Epithelial cell of proximal tubule (primary cell): ENCODE data around the gene CARMIL1. TPM values are rescaled to one million over a fixed set of nuclear protein-coding genes. Genes with fewer than 3 reads are reported as not detected.
"Not testable (repeated sequence)": the region's sequence is repeated elsewhere in the genome, so short reads cannot be mapped to it uniquely, and the experiment has no call there.

Source experiments
- DNase-seq: peaks from one replicate; pipeline ENCODE4 v3.0.0-alpha.2; 2011; ENCODE audit warnings: low read depth
- H3K4me3 ChIP-seq: 2 replicates; pipeline ENCODE4 v1.5.1; 2011; ENCODE audit warnings: low read depth, mild to moderate bottlenecking, low read length
- total RNA-seq: library from RNA; depleted of rRNA; stranded (reverse); fragments of >200 nt; gene quantifications from 2 replicates; pipeline ENCODE4 v1.2.3, GENCODE V29; 2015
- TF ChIP-seq, protein P1 (sequence below): conservative IDR thresholded peaks from 2 replicates; pipeline ENCODE4 v1.5.1; 2012; ENCODE audit warnings: low read depth, mild to moderate bottlenecking, low read length

Gene CARMIL1
- total RNA-seq, 1 donor from 2014 or later, result 27.7 TPM

DNA sequence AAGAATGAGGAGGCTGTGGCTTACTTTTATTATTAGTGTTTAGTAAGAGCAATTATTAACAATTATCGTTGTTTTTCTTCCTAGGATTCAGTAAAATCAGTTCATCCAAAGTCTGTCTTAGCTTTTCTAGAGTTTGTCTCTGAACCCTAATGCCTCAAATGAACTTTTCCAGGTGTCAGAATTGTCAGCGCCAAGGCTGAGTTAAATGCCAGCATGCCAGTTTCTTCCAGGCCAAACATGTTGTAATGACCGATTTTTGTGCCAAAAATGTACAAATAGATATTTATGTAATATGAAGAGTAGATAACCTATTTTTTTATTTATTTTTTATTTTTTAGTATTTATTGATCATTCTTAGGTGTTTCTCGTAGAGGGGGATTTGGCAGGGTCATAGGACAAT lies 306.1 kb downstream of the CARMIL1 start:
- no peak overlapping the region for H3K4me3 ChIP-seq
- TF ChIP-seq, protein P1, sequence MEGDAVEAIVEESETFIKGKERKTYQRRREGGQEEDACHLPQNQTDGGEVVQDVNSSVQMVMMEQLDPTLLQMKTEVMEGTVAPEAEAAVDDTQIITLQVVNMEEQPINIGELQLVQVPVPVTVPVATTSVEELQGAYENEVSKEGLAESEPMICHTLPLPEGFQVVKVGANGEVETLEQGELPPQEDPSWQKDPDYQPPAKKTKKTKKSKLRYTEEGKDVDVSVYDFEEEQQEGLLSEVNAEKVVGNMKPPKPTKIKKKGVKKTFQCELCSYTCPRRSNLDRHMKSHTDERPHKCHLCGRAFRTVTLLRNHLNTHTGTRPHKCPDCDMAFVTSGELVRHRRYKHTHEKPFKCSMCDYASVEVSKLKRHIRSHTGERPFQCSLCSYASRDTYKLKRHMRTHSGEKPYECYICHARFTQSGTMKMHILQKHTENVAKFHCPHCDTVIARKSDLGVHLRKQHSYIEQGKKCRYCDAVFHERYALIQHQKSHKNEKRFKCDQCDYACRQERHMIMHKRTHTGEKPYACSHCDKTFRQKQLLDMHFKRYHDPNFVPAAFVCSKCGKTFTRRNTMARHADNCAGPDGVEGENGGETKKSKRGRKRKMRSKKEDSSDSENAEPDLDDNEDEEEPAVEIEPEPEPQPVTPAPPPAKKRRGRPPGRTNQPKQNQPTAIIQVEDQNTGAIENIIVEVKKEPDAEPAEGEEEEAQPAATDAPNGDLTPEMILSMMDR, result no peak
- no peak for DNase-seq

DNA sequence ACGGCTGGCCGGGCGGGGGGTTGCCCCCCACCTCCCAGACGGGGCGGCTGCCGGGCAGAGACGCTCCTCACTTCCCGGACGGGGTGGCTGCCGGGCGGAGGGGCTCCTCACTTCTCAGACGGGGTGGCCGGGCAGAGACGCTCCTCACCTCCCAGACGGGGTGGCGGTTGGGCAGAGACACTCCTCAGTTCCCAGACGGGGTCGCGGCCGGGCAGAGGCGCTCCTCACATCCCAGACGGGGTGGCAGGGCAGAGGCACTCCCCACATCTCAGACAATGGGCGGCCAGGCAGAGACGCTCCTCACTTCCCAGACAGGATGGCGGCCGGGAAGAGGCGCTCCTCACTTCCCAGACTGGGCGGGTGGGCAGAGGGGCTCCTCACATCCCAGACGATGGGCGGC lies 306.9 kb downstream of the CARMIL1 start:
- not testable (repeated sequence) for H3K4me3 ChIP-seq, DNase-seq

- DNase-seq, result no peak
- TF ChIP-seq, protein P1, result no peak
Measured at GRCh38 chr6:25586927-25587326, 307.8 kb downstream of the CARMIL1 start.

DNA sequence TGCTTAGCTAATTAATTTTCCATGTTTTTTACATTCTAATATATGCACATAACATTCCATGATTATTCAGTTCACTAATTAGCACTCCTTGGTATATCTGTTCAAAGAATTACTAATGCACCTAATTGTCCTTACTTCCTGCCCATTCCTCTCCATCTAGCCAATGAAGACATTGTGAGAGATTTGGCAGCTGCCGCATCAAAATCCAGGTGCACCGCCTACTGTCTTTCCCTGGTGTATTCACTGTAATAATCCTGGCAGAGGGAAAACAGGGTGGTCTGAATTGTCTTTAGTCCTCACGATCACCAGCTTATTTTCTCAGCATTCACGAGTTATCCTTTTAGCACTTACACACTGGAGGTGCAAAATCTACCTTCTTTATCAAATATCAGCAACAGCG lies 311.8 kb downstream of the CARMIL1 start:
- no peak for DNase-seq
- H3K4me3 ChIP-seq, result no peak overlapping the region
- TF ChIP-seq, protein P1, result no peak

More at GRCh38 chr6:25586927-25587326, 307.8 kb downstream of the CARMIL1 start:
- H3K4me3 ChIP-seq, result no peak overlapping the region

DNA sequence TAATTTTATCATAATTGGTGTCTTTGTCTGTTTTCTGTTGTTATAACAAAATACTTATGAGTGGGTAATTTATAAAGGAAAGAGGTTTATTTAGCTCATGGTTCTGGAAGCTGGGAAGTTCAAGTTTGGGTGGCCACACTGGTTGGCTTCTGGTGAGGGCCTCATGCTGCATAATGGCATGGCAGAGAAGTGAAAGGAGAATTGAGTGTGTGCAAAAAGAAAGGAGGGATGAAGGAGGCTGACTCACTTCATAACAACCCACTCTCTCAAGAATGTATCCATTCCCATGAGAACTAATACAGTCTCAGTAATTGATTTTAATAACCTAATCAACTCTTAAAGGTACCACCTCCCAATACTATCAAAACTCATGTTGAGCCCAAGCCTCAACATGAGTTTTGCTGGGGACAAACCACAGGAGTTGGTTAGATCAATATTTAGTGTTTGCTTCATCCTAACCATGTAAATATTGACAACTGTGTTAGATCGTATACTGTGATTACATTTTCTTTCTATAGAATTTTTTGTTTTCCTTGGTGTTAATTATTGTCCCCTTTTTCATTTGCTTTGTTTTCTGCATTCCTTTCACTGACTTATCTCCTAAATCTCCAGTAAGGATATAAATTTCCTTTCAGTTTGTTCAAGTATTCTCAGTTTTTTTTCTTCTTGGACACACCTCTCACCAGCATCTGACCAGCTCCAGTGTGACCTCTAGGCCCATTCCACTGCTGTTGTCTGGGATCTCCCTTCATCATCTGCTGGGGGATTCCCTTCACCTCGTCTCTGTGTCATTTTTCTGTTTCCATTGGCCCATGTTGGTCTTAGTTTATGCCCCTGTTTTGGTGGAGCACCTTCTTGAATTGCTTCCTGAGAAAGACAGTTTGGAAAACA lies 318.0 kb downstream of the CARMIL1 start:
- TF ChIP-seq, protein P1, result no peak
- DNase-seq, result no peak

GRCh38 chr6:25599516-25600085 lies 320.4 kb downstream of the CARMIL1 start:
- TF ChIP-seq, protein P1, result no peak
- no peak overlapping the region for H3K4me3 ChIP-seq
- DNase-seq, result no peak

More for the DNA sequence above, 318.0 kb downstream of the CARMIL1 start:
- H3K4me3 ChIP-seq, result no peak overlapping the region

GRCh38 chr6:25601800-25602673 lies 322.9 kb downstream of the CARMIL1 start:
- H3K4me3 ChIP-seq, result no peak overlapping the region
- TF ChIP-seq, protein P1, result peak; percentile 45
- peak; percentile 36 for DNase-seq
